GM21367 (cell line): ENCODE measurements around the gene CACNA1C.
"Not testable (repeated sequence)": the region's sequence is repeated elsewhere in the genome, so short reads cannot be mapped to it uniquely, and the experiment has no call there.

Source experiments
- ATAC-seq: cut with Tn5 transposase; IDR thresholded peaks from one replicate; pipeline ENCODE4 v1.9.1; 2021; ENCODE audit not compliant: unreplicated experiment

CACNA1C gene

GRCh38 chr12:2248901-2249381 lies 196.2 kb downstream of the CACNA1C start:
- peak; percentile 73 for ATAC-seq

- no peak for ATAC-seq
Observed at GRCh38 chr12:2250797-2251196, 198.0 kb downstream of the CACNA1C start.

GRCh38 chr12:2251526-2252209 lies 198.9 kb downstream of the CACNA1C start:
- ATAC-seq, result no peak

GRCh38 chr12:2255311-2255710 lies 202.5 kb downstream of the CACNA1C start:
- no peak for ATAC-seq

GRCh38 chr12:2255731-2256130 lies 202.9 kb downstream of the CACNA1C start:
- not testable (repeated sequence) for ATAC-seq

GRCh38 chr12:2256453-2256852 lies 203.7 kb downstream of the CACNA1C start:
- ATAC-seq, result no peak

- ATAC-seq, result no peak
Observed at GRCh38 chr12:2256915-2257314, 204.1 kb downstream of the CACNA1C start.

GRCh38 chr12:2258025-2258424 lies 205.2 kb downstream of the CACNA1C start:
- ATAC-seq, result no peak

GRCh38 chr12:2259369-2259768 lies 206.6 kb downstream of the CACNA1C start:
- ATAC-seq, result no peak

- no peak for ATAC-seq
Observed at GRCh38 chr12:2260441-2260840, 207.7 kb downstream of the CACNA1C start.

- ATAC-seq, result no peak
Observed at GRCh38 chr12:2261708-2262107, 208.9 kb downstream of the CACNA1C start.

- no peak for ATAC-seq
Observed at GRCh38 chr12:2262449-2262848, 209.7 kb downstream of the CACNA1C start.

GRCh38 chr12:2263901-2264300 lies 211.1 kb downstream of the CACNA1C start:
- no peak for ATAC-seq

- ATAC-seq, result no peak
Observed at GRCh38 chr12:2264651-2265232, 212.0 kb downstream of the CACNA1C start.

- ATAC-seq, result no peak
Observed at GRCh38 chr12:2265461-2266167, 212.8 kb downstream of the CACNA1C start.

GRCh38 chr12:2266666-2267620 lies 214.2 kb downstream of the CACNA1C start:
- no peak for ATAC-seq

- no peak for ATAC-seq
Observed at GRCh38 chr12:2267703-2268470, 215.1 kb downstream of the CACNA1C start.

GRCh38 chr12:2268471-2269286 lies 215.9 kb downstream of the CACNA1C start:
- ATAC-seq, result no peak

GRCh38 chr12:2270846-2271245 lies 218.1 kb downstream of the CACNA1C start:
- no peak for ATAC-seq
